KMS-11 (cell line): ENCODE data around the gene FAM219A.

Source experiments
- H2AFZ ChIP-seq: fragments of 200-600 bp; sonication (generic); 2 replicates; pipeline ENCODE4 v1.6.1; 2016; ENCODE audit warnings: antibody characterized with exemption, mixed run types, low read depth
- H3K27ac ChIP-seq: fragments of 200-600 bp; sonication (generic); 2 replicates; pipeline ENCODE4 v1.6.1; 2016; ENCODE audit warnings: mild to moderate bottlenecking, mixed run types
- H3K27me3 ChIP-seq: fragments of 200-600 bp; sonication (generic); 2 replicates; pipeline ENCODE4 v1.6.1; 2017; ENCODE audit warnings: mild to moderate bottlenecking, low read depth, mixed run types, moderate library complexity; ENCODE audit not compliant: insufficient read depth
- H3K36me3 ChIP-seq: fragments of 200-600 bp; sonication (generic); 2 replicates; pipeline ENCODE4 v1.6.1; 2017; ENCODE audit warnings: mild to moderate bottlenecking, mixed run types; ENCODE audit not compliant: insufficient read depth
- H3K4me1 ChIP-seq: fragments of 200-600 bp; sonication (generic); 2 replicates; pipeline ENCODE4 v1.6.1; 2016; ENCODE audit warnings: mild to moderate bottlenecking, low read depth, mixed run types; ENCODE audit not compliant: poor library complexity, severe bottlenecking
- H3K4me2 ChIP-seq: fragments of 200-600 bp; sonication (generic); 2 replicates; pipeline ENCODE4 v1.7.0; 2016; ENCODE audit warnings: mild to moderate bottlenecking, mixed run types
- H3K4me3 ChIP-seq: fragments of 200-600 bp; sonication (generic); IDR thresholded peaks from 2 replicates; pipeline ENCODE4 v1.6.1; 2017; ENCODE audit warnings: low read depth, low read length, mixed read lengths; ENCODE audit not compliant: insufficient read depth
- H3K79me2 ChIP-seq: fragments of 200-600 bp; sonication (generic); 2 replicates; pipeline ENCODE4 v1.6.1; 2016; ENCODE audit warnings: low read depth, mixed run types; ENCODE audit not compliant: insufficient read depth
- H3K9ac ChIP-seq: fragments of 200-600 bp; sonication (generic); 2 replicates; pipeline ENCODE4 v1.6.1; 2016; ENCODE audit warnings: mild to moderate bottlenecking, mixed run types
- H4K20me1 ChIP-seq: fragments of 200-600 bp; sonication (generic); 2 replicates; pipeline ENCODE4 v1.6.1; 2016; ENCODE audit warnings: mild to moderate bottlenecking, mixed run types; ENCODE audit not compliant: insufficient read depth
- TF ChIP-seq, protein P1 (sequence below): fragments of 200-600 bp; sonication (generic); conservative IDR thresholded peaks from 2 replicates; pipeline ENCODE4 v1.6.1; 2017; ENCODE audit warnings: low read depth, mild to moderate bottlenecking, antibody characterized with exemption, low read length, moderate library complexity, mixed read lengths

The FAM219A gene

GRCh38 chr9:34477541-34477940 lies 19.2 kb upstream of the FAM219A start:
- H3K9ac ChIP-seq, result no peak overlapping the region
- H3K4me1 ChIP-seq, result no peaks in the 10 kb centered on the region
- TF ChIP-seq, protein P1, sequence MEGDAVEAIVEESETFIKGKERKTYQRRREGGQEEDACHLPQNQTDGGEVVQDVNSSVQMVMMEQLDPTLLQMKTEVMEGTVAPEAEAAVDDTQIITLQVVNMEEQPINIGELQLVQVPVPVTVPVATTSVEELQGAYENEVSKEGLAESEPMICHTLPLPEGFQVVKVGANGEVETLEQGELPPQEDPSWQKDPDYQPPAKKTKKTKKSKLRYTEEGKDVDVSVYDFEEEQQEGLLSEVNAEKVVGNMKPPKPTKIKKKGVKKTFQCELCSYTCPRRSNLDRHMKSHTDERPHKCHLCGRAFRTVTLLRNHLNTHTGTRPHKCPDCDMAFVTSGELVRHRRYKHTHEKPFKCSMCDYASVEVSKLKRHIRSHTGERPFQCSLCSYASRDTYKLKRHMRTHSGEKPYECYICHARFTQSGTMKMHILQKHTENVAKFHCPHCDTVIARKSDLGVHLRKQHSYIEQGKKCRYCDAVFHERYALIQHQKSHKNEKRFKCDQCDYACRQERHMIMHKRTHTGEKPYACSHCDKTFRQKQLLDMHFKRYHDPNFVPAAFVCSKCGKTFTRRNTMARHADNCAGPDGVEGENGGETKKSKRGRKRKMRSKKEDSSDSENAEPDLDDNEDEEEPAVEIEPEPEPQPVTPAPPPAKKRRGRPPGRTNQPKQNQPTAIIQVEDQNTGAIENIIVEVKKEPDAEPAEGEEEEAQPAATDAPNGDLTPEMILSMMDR, result no peak
- no peak overlapping the region for H2AFZ ChIP-seq
- H3K36me3 ChIP-seq, result no peaks in the 10 kb centered on the region
- H4K20me1 ChIP-seq, result no peaks in the 10 kb centered on the region
- no peaks in the 10 kb centered on the region for H3K27me3 ChIP-seq
- H3K79me2 ChIP-seq, result no peaks in the 10 kb centered on the region
- H3K4me3 ChIP-seq, result no peak overlapping the region
- H3K4me2 ChIP-seq, result no peak overlapping the region
- no peak overlapping the region for H3K27ac ChIP-seq

DNA sequence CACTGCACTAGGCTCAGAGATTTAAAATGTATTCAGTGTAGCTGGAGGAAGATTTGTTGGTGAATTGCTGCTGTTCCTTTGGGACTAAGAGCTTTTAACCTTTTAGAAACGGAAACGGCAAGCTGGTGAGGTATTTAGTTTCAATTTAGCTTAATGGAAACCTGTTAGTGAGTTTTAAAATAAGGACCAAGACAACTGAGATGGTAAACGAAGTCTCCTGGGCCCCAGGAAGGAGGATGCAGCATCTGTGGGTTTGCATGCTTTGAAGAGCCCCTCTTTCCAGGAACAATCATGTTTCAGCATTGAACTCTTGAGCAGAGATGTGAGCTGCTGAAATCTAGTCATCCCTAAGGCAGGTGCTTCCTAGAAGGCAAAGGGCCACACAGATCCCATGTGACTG lies 16.7 kb upstream of the FAM219A start:
- no peaks in the 10 kb centered on the region for H4K20me1 ChIP-seq
- no peak overlapping the region for H3K4me3 ChIP-seq
- no peaks in the 10 kb centered on the region for H3K4me1 ChIP-seq
- H3K36me3 ChIP-seq, result no peaks in the 10 kb centered on the region
- H3K27ac ChIP-seq, result no peak overlapping the region
- H3K27me3 ChIP-seq, result no peaks in the 10 kb centered on the region
- no peak overlapping the region for H3K4me2 ChIP-seq
- H3K9ac ChIP-seq, result no peak overlapping the region
- no peak overlapping the region for H2AFZ ChIP-seq
- TF ChIP-seq, protein P1, result no peak
- no peaks in the 10 kb centered on the region for H3K79me2 ChIP-seq

DNA sequence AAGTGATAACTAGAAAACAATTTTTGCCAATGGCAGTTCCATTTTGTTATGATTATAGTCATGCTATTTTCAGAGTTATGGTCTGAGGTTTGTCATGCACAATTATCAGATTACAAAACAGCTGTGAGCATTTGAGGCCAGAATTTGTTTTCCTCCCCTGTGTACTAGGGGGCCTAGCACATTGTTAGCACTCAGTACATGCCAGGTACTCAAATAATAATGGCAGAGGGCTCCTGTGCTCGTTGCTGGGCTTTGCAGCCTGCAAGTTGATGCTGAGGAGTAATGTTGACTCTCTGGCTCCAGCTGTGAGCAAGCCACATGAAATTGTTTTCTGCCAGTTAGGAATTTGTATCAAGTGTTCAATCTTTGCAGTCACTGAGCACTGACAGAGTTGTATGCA lies 7.1 kb upstream of the FAM219A start:
- H3K27me3 ChIP-seq, result no peaks in the 10 kb centered on the region
- H3K36me3 ChIP-seq, result no peaks in the 10 kb centered on the region
- no peak overlapping the region for H3K27ac ChIP-seq
- TF ChIP-seq, protein P1, result no peak
- H4K20me1 ChIP-seq, result no peaks in the 10 kb centered on the region
- H3K4me1 ChIP-seq, result no peaks in the 10 kb centered on the region
- no peak overlapping the region for H3K4me3 ChIP-seq
- H3K9ac ChIP-seq, result no peak overlapping the region
- H2AFZ ChIP-seq, result no peak overlapping the region
- H3K4me2 ChIP-seq, result no peak overlapping the region
- no peaks in the 10 kb centered on the region for H3K79me2 ChIP-seq

GRCh38 chr9:34464571-34464970 lies 6.2 kb upstream of the FAM219A start:
- H3K9ac ChIP-seq, result no peak overlapping the region
- TF ChIP-seq, protein P1, result no peak
- H3K4me3 ChIP-seq, result no peak overlapping the region
- no peaks in the 10 kb centered on the region for H3K36me3 ChIP-seq
- H4K20me1 ChIP-seq, result no peaks in the 10 kb centered on the region
- no peak overlapping the region for H3K4me2 ChIP-seq
- H3K4me1 ChIP-seq, result no peaks in the 10 kb centered on the region
- no peak overlapping the region for H2AFZ ChIP-seq
- H3K27ac ChIP-seq, result no peak overlapping the region
- H3K79me2 ChIP-seq, result no peaks in the 10 kb centered on the region
- H3K27me3 ChIP-seq, result 0 out of 2 replicates have a peak, but pooled peaks cover 2% of the 10 kb centered on the region

DNA sequence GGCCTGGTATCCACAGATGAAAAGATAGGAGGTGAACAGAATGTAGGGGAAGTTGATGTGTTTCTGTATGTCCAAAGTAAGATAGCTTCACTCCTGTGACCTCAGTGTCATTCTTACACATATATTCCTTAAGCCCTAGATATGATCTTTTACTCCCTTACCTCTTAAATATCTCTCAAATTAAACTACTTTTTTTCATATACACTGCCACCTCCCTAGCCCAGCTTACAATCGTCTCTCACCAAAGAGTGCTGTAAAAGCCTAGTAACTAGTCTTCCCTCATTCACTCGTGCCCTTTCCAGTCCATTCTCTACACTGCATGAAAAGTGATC lies 5.5 kb upstream of the FAM219A start:
- Histone ChIP-seq H4K20me1 (no peaks in the 10 kb centered on the region), H3K27ac (no peak overlapping the region), H3K9ac (no peak overlapping the region), H3K4me3 (no peak overlapping the region), H3K4me1 (no peaks in the 10 kb centered on the region), H2AFZ (no peak overlapping the region), H3K4me2 (no peak overlapping the region), H3K27me3 (0 out of 2 replicates have a peak, but pooled peaks cover 2% of the 10 kb centered on the region), H3K36me3 (no peaks in the 10 kb centered on the region), H3K79me2 (no peaks in the 10 kb centered on the region)
- TF ChIP-seq, protein P1, result no peak
